Suprapubic skin (tissue), 4 donors: ENCODE data around the gene PCNT.

Experiments used
- CTCF ChIP-seq, 2 donors: fragments of 200-600 bp in 1 of 2; fragments of 450-650 bp in 1 of 2; sonication (generic) in 1 of 2; IDR thresholded peaks; one replicate each; pipeline ENCODE4 v1.5.1; 2016 to 2019; ENCODE audit warnings: antibody characterized with exemption in 2 of 2, mild to moderate bottlenecking in 1 of 2, moderate library complexity in 1 of 2
- EP300 ChIP-seq: sonication (generic); formaldehyde crosslinking; IDR thresholded peaks from one replicate; pipeline ENCODE4 v1.6.1; 2017; ENCODE audit warnings: antibody characterized with exemption
- POLR2A ChIP-seq, 2 donors: fragments of 450-650 bp; IDR thresholded peaks; one replicate each; pipeline ENCODE4 v1.6.1; 2017; ENCODE audit warnings: antibody characterized with exemption in 2 of 2, mild to moderate bottlenecking in 2 of 2, moderate library complexity in 2 of 2
- POLR2AphosphoS5 ChIP-seq, 3 donors: sonication (generic); formaldehyde crosslinking; IDR thresholded peaks; one replicate each; pipeline ENCODE4 v1.6.1; 2017; ENCODE audit warnings: antibody characterized with exemption in 3 of 3

GRCh38 chr21:46410516-46410915 is 86.6 kb downstream of the PCNT start:
- TF ChIP-seq POLR2A (IDR thresholded peaks at IDR 0.05) (no peak), CTCF (IDR thresholded peaks at IDR 0.05) (no peak), POLR2AphosphoS5 (IDR thresholded peaks at IDR 0.05) (no peak), EP300 (no peak)
